ENCODE measurements around the gene SFTA2.

SFTA2 gene

GRCh38 chr6:30960907-30961673 lies 29.1 kb upstream of the SFTA2 start:
- ATAC-seq = peak; percentile 24; the same call in 1 of the 3 replicates
- TF ChIP-seq, protein P1, sequence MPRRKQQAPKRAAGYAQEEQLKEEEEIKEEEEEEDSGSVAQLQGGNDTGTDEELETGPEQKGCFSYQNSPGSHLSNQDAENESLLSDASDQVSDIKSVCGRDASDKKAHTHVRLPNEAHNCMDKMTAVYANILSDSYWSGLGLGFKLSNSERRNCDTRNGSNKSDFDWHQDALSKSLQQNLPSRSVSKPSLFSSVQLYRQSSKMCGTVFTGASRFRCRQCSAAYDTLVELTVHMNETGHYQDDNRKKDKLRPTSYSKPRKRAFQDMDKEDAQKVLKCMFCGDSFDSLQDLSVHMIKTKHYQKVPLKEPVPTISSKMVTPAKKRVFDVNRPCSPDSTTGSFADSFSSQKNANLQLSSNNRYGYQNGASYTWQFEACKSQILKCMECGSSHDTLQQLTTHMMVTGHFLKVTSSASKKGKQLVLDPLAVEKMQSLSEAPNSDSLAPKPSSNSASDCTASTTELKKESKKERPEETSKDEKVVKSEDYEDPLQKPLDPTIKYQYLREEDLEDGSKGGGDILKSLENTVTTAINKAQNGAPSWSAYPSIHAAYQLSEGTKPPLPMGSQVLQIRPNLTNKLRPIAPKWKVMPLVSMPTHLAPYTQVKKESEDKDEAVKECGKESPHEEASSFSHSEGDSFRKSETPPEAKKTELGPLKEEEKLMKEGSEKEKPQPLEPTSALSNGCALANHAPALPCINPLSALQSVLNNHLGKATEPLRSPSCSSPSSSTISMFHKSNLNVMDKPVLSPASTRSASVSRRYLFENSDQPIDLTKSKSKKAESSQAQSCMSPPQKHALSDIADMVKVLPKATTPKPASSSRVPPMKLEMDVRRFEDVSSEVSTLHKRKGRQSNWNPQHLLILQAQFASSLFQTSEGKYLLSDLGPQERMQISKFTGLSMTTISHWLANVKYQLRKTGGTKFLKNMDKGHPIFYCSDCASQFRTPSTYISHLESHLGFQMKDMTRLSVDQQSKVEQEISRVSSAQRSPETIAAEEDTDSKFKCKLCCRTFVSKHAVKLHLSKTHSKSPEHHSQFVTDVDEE (CRISPR knock-in tag; IDR thresholded peaks at IDR 0.05) = no peak
- TF ChIP-seq SNAI2 (CRISPR knock-in tag; IDR thresholded peaks at IDR 0.05) (no peak), CSRNP3 (CRISPR knock-in tag; IDR thresholded peaks at IDR 0.05) (no peak), PPARA (CRISPR knock-in tag; IDR thresholded peaks at IDR 0.05; ENCODE audit: borderline replicate concordance) (no peak), ZFP30 (CRISPR knock-in tag; IDR thresholded peaks at IDR 0.05) (no peak), TCF4 (CRISPR knock-in tag; IDR thresholded peaks at IDR 0.05; ENCODE audit: borderline replicate concordance) (no peak), CSDC2 (CRISPR knock-in tag; IDR thresholded peaks at IDR 0.05) (no peak), ZNF565 (CRISPR knock-in tag; conservative IDR thresholded peaks at IDR 0.05; ENCODE audit: low read depth) (no peak), TOX (CRISPR knock-in tag; IDR thresholded peaks at IDR 0.05; ENCODE audit: borderline replicate concordance) (no peak), BACH2 (CRISPR knock-in tag; IDR thresholded peaks at IDR 0.05; ENCODE audit: borderline replicate concordance) (no peak), ZNF8 (CRISPR knock-in tag; IDR thresholded peaks at IDR 0.05) (no peak), GLIS3 (CRISPR knock-in tag; IDR thresholded peaks at IDR 0.05) (no peak), ESRRG (CRISPR knock-in tag; IDR thresholded peaks at IDR 0.05) (no peak), ZC3H10 (CRISPR knock-in tag; IDR thresholded peaks at IDR 0.05) (no peak), ZNF70 (CRISPR knock-in tag; IDR thresholded peaks at IDR 0.05) (no peak), ZFP3 (CRISPR knock-in tag; IDR thresholded peaks at IDR 0.05) (no peak), CREB5 (CRISPR knock-in tag; IDR thresholded peaks at IDR 0.05; ENCODE audit: low read depth) (no peak)
- TF ChIP-seq, protein P2, sequence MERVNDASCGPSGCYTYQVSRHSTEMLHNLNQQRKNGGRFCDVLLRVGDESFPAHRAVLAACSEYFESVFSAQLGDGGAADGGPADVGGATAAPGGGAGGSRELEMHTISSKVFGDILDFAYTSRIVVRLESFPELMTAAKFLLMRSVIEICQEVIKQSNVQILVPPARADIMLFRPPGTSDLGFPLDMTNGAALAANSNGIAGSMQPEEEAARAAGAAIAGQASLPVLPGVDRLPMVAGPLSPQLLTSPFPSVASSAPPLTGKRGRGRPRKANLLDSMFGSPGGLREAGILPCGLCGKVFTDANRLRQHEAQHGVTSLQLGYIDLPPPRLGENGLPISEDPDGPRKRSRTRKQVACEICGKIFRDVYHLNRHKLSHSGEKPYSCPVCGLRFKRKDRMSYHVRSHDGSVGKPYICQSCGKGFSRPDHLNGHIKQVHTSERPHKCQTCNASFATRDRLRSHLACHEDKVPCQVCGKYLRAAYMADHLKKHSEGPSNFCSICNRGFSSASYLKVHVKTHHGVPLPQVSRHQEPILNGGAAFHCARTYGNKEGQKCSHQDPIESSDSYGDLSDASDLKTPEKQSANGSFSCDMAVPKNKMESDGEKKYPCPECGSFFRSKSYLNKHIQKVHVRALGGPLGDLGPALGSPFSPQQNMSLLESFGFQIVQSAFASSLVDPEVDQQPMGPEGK (CRISPR knock-in tag; IDR thresholded peaks at IDR 0.05; ENCODE audit: borderline replicate concordance) = no peak

DNA sequence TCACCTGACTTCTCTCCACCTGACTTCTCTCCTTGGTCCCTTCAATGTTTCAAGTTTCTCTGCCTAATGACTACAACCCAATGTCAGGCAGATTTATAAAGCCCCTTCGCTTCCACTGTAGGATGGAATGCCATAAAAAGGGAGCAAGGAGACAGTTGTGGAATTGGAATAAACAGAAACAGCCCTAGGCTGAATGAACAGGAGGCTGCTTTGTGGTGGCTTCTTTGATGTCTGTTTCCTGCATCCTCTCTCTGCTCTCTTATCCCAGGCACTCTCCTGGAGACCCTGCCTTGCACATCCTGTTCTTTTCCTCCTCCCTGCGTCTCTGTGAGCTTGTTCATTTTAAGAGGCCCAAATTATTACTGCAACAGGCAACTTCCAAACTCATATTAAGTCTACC lies 25.7 kb upstream of the SFTA2 start:
- no peak for TF ChIP-seq ZFP30 (CRISPR knock-in tag; IDR thresholded peaks at IDR 0.05)
- no peak for TF ChIP-seq ISL1 (CRISPR knock-in tag; IDR thresholded peaks at IDR 0.05)
- no peak for TF ChIP-seq CREB5 (CRISPR knock-in tag; IDR thresholded peaks at IDR 0.05; ENCODE audit: low read depth)
- TF ChIP-seq POU6F1 (CRISPR knock-in tag; IDR thresholded peaks at IDR 0.05; ENCODE audit: borderline replicate concordance, low read depth) = no peak
- TF ChIP-seq TOX (CRISPR knock-in tag; IDR thresholded peaks at IDR 0.05; ENCODE audit: borderline replicate concordance) = no peak
- no peak for TF ChIP-seq TCF4 (CRISPR knock-in tag; IDR thresholded peaks at IDR 0.05; ENCODE audit: borderline replicate concordance)
- TF ChIP-seq, protein P2 (CRISPR knock-in tag; IDR thresholded peaks at IDR 0.05; ENCODE audit: borderline replicate concordance) = no peak
- TF ChIP-seq SNAI2 (CRISPR knock-in tag; IDR thresholded peaks at IDR 0.05) = no peak
- no peak for TF ChIP-seq ZFP3 (CRISPR knock-in tag; IDR thresholded peaks at IDR 0.05)
- TF ChIP-seq BACH2 (CRISPR knock-in tag; IDR thresholded peaks at IDR 0.05; ENCODE audit: borderline replicate concordance) = no peak
- TF ChIP-seq PPARA (CRISPR knock-in tag; IDR thresholded peaks at IDR 0.05; ENCODE audit: borderline replicate concordance) = no peak
- no peak for TF ChIP-seq CSRNP3 (CRISPR knock-in tag; IDR thresholded peaks at IDR 0.05)
- no peak for TF ChIP-seq ZNF8 (CRISPR knock-in tag; IDR thresholded peaks at IDR 0.05)
- no peak for TF ChIP-seq GLIS3 (CRISPR knock-in tag; IDR thresholded peaks at IDR 0.05)
- TF ChIP-seq OSR1 (CRISPR knock-in tag; IDR thresholded peaks at IDR 0.05) = no peak
- no peak for TF ChIP-seq ESRRG (CRISPR knock-in tag; IDR thresholded peaks at IDR 0.05)
- no peak for TF ChIP-seq RARB (CRISPR knock-in tag; IDR thresholded peaks at IDR 0.05)
- TF ChIP-seq ZNF70 (CRISPR knock-in tag; IDR thresholded peaks at IDR 0.05) = no peak
- TF ChIP-seq ZC3H10 (CRISPR knock-in tag; IDR thresholded peaks at IDR 0.05) = no peak
- no peak for TF ChIP-seq CSDC2 (CRISPR knock-in tag; IDR thresholded peaks at IDR 0.05)
- ATAC-seq = no peak

All from SK-N-SH treated with all-trans-retinoic acid at 6 μM for 48 hours (cell line).